GM23338 (cell line): ENCODE measurements around the gene ARCN1. TPM values are rescaled to one million over a fixed set of nuclear protein-coding genes. Genes with fewer than 3 reads are reported as not detected.

Experiments used
- ATAC-seq: fragments of 200-7000 bp; cut with Tn5 transposase; 3 replicates; pipeline ENCODE4 v1.9.1; 2020
- DNase-seq: peaks from one replicate; pipeline ENCODE4 v3.0.0-alpha.2; 2015; ENCODE audit warnings: low spot score
- H2AFZ ChIP-seq: fragments of 200-600 bp; sonication (generic); 2 replicates; pipeline ENCODE4 v1.8.0; 2016; ENCODE audit warnings: antibody characterized with exemption, mild to moderate bottlenecking, moderate library complexity
- H3F3A ChIP-seq: fragments of 200-600 bp; sonication (generic); replicated peaks from 2 replicates; pipeline ENCODE4 v1.8.0; 2017; ENCODE audit warnings: antibody characterized with exemption, mixed run types, low read depth
- H3K27ac ChIP-seq: fragments of 200-600 bp; sonication (generic); 2 replicates; pipeline ENCODE4 v1.6.1; 2016; ENCODE audit warnings: low read depth
- H3K27me3 ChIP-seq: fragments of 200-600 bp; sonication (generic); 2 replicates; pipeline ENCODE4 v1.8.0; 2016; ENCODE audit warnings: mild to moderate bottlenecking, mixed run types, moderate library complexity; ENCODE audit not compliant: insufficient read depth
- H3K36me3 ChIP-seq: fragments of 200-600 bp; sonication (generic); 2 replicates; pipeline ENCODE4 v1.8.0; 2016; ENCODE audit warnings: mild to moderate bottlenecking; ENCODE audit not compliant: insufficient read depth
- H3K4me1 ChIP-seq: fragments of 200-600 bp; sonication (generic); 2 replicates; pipeline ENCODE4 v1.8.0; 2016; ENCODE audit warnings: mild to moderate bottlenecking, moderate library complexity; ENCODE audit not compliant: insufficient read depth
- H3K4me2 ChIP-seq: fragments of 200-600 bp; sonication (generic); 2 replicates; pipeline ENCODE4 v1.7.1; 2017; ENCODE audit warnings: mixed run types
- H3K4me3 ChIP-seq: fragments of 200-600 bp; sonication (generic); 2 replicates; pipeline ENCODE4 v1.6.1; 2016; ENCODE audit warnings: mixed run types
- H3K79me2 ChIP-seq: fragments of 200-600 bp; sonication (generic); replicated peaks from 2 replicates; pipeline ENCODE4 v1.8.0; 2017; ENCODE audit warnings: mild to moderate bottlenecking; ENCODE audit not compliant: insufficient read depth
- H3K9me2 ChIP-seq: fragments of 200-600 bp; sonication (generic); 2 replicates; pipeline ENCODE4 v1.8.0; 2017; ENCODE audit not compliant: insufficient read depth
- H4K20me1 ChIP-seq: fragments of 200-600 bp; sonication (generic); replicated peaks from 2 replicates; pipeline ENCODE4 v1.8.0; 2017; ENCODE audit warnings: mild to moderate bottlenecking; ENCODE audit not compliant: insufficient read depth
- H3K27ac Mint-ChIP-seq: 2 replicates; pipeline ENCODE4 v1.8.0; 2020; ENCODE audit warnings: inconsistent platforms, mild to moderate bottlenecking, moderate library complexity, mixed read lengths
- H3K27me3 Mint-ChIP-seq: 3 replicates; pipeline ENCODE4 v1.8.0; 2022; ENCODE audit warnings: low read depth, mild to moderate bottlenecking, moderate library complexity, mixed read lengths, inconsistent platforms; ENCODE audit not compliant: insufficient read depth, poor library complexity
- H3K36me3 Mint-ChIP-seq: 3 replicates; pipeline ENCODE4 v1.8.0; 2021; ENCODE audit warnings: low read depth, mild to moderate bottlenecking, inconsistent platforms, moderate library complexity, mixed read lengths
- H3K4me1 Mint-ChIP-seq: 3 replicates; pipeline ENCODE4 v1.8.0; 2020; ENCODE audit warnings: mild to moderate bottlenecking, inconsistent platforms, mixed read lengths
- H3K4me3 Mint-ChIP-seq: 3 replicates; pipeline ENCODE4 v1.8.0; 2021; ENCODE audit warnings: moderate library complexity, mild to moderate bottlenecking, inconsistent platforms, mixed read lengths
- H3K9me3 Mint-ChIP-seq: 3 replicates; pipeline ENCODE4 v1.8.0; 2020; ENCODE audit warnings: moderate library complexity, mild to moderate bottlenecking, inconsistent platforms, mixed read lengths
- JUNB ChIP-seq: IDR thresholded peaks from one replicate; pipeline ENCODE4 v1.6.1; 2016; ENCODE audit warnings: antibody characterized with exemption; ENCODE audit not compliant: unreplicated experiment
- ZNF114 ChIP-seq: fragments of 250-450 bp; sonication (Bioruptor Pico); IDR thresholded peaks from 2 replicates; pipeline ENCODE4 v1.5.0; 2020; ENCODE audit warnings: mild to moderate bottlenecking, moderate library complexity
- ZNF462 ChIP-seq: fragments of 250-450 bp; sonication (Bioruptor Pico); IDR thresholded peaks from 2 replicates; pipeline ENCODE4 v1.5.0; 2020; ENCODE audit warnings: mild to moderate bottlenecking, moderate library complexity
- polyA plus RNA-seq: library from polyadenylated mRNA; unstranded; fragments of >200 nt; fragmentation: Nextera tagmentation; extraction: Ambion mirVana; gene quantifications from 2 replicates; pipeline ENCODE4 v1.2.1, GENCODE V29; 2016
- total RNA-seq: library from RNA; depleted of rRNA; stranded (reverse); fragments of >200 nt; shearing (Covaris generic); gene quantifications from 2 replicates; pipeline ENCODE4 v1.2.3, GENCODE V29; 2014

Gene ARCN1
- total and polyA plus RNA-seq, 2 experiments from 2014 or later = 79.9 to 106 TPM

GRCh38 chr11:118544010-118544646, 28.1 kb upstream of the ARCN1 start:
- Histone ChIP-seq H2AFZ (no peak overlapping the region), H3K27ac (no peak overlapping the region), H3F3A (no peaks in the 10 kb centered on the region), H4K20me1 (no peaks in the 10 kb centered on the region), H3K4me3 (no peak overlapping the region), H3K4me2 (no peak overlapping the region), H3K79me2 (no peaks in the 10 kb centered on the region), H3K9me2 (no peaks in the 10 kb centered on the region), H3K4me1 (no peaks in the 10 kb centered on the region), H3K27me3 (no peaks in the 10 kb centered on the region), H3K36me3 (no peaks in the 10 kb centered on the region)
- DNase-seq (no peak), ATAC-seq (no peak)
- H3K36me3 Mint-ChIP-seq = peaks cover 12% of the 10 kb centered on the region; the same call in 2 of the 3 replicates
- no peak overlapping the region for H3K27ac Mint-ChIP-seq
- no peaks in the 10 kb centered on the region for H3K9me3 Mint-ChIP-seq
- peaks cover 2% of the 10 kb centered on the region for H3K27me3 Mint-ChIP-seq
- no peak overlapping the region for H3K4me3 Mint-ChIP-seq
- H3K4me1 Mint-ChIP-seq = no peaks in the 10 kb centered on the region
- TF ChIP-seq JUNB (no peak), ZNF462 (CRISPR knock-in tag) (no peak)

GRCh38 chr11:118544647-118545010, 27.6 kb upstream of the ARCN1 start:
- Histone ChIP-seq H3K4me3 (no peak overlapping the region), H3K27me3 (no peaks in the 10 kb centered on the region), H3K79me2 (no peaks in the 10 kb centered on the region), H3K4me1 (no peaks in the 10 kb centered on the region), H3K36me3 (no peaks in the 10 kb centered on the region), H3K27ac (no peak overlapping the region), H2AFZ (no peak overlapping the region), H3K9me2 (no peaks in the 10 kb centered on the region), H3F3A (no peaks in the 10 kb centered on the region), H3K4me2 (no peak overlapping the region), H4K20me1 (no peaks in the 10 kb centered on the region)
- Mint-ChIP-seq H3K36me3 (peaks cover 9% of the 10 kb centered on the region; the same call in 2 of the 3 replicates), H3K4me3 (no peak overlapping the region), H3K9me3 (no peaks in the 10 kb centered on the region), H3K4me1 (no peaks in the 10 kb centered on the region), H3K27ac (no peak overlapping the region), H3K27me3 (peaks cover 2% of the 10 kb centered on the region)
- TF ChIP-seq ZNF114 (CRISPR knock-in tag) = no peak
- DNase-seq = no peak
- ATAC-seq = no peak
